ENCODE data around the gene AOC1. TPM values are rescaled to one million over a fixed set of nuclear protein-coding genes. Genes with fewer than 3 reads are reported as not detected.

Gene AOC1
- polyA plus RNA-seq, 4 donors: 32.0 to 108 (median 60.4) TPM

Other genes starting within 250 kb of the AOC1 start
- gene GIMAP6, start 220.1 kb upstream of the AOC1 start, polyA plus RNA-seq (ENCODE audit: insufficient read length in 4 of 4): 10 to 100 TPM; 14.4 to 18.8 (median 17.0) TPM
- 10 to 100 TPM in 1 of 4 donors, 1 to 10 TPM in 3; 7.2 to 10.4 (median 8.2) TPM for gene GIMAP2, start 166.8 kb upstream of the AOC1 start, polyA plus RNA-seq (ENCODE audit: insufficient read length in 4 of 4)
- gene GIMAP1, start 135.9 kb upstream of the AOC1 start, polyA plus RNA-seq (ENCODE audit: insufficient read length in 4 of 4): 1 to 10 TPM; 2.5 to 3.4 (median 3.0) TPM
- gene GIMAP5, start 115.1 kb upstream of the AOC1 start, polyA plus RNA-seq (ENCODE audit: insufficient read length in 4 of 4): 1 to 10 TPM; 4.7 to 5.7 (median 5.3) TPM
- gene TMEM176B, start 52.2 kb upstream of the AOC1 start, polyA plus RNA-seq (ENCODE audit: insufficient read length in 4 of 4): 100 to 1,000 TPM in 1 of 4 donors, 10 to 100 TPM in 3; 74.1 to 105 (median 87.3) TPM
- gene TMEM176A, start 51.7 kb upstream of the AOC1 start, polyA plus RNA-seq (ENCODE audit: insufficient read length in 4 of 4): 100 to 1,000 TPM in 2 of 4 donors, 10 to 100 TPM in 2; 91.0 to 130 (median 96.0) TPM
- 10 to 100 TPM; 14.3 to 26.1 (median 17.7) TPM for gene KCNH2, start 125.8 kb downstream of the AOC1 start, polyA plus RNA-seq (ENCODE audit: insufficient read length in 4 of 4)
- gene NOS3, start 138.5 kb downstream of the AOC1 start, polyA plus RNA-seq (ENCODE audit: insufficient read length in 4 of 4): 10 to 100 TPM in 2 of 4 donors, 1 to 10 TPM in 2; 9.1 to 14.2 (median 10.3) TPM
- gene ATG9B, start 172.0 kb downstream of the AOC1 start, polyA plus RNA-seq (ENCODE audit: insufficient read length in 4 of 4): 1 to 10 TPM in 3 of 4 donors, under 1 TPM in 1; 0.65 to 2.5 (median 2.0) TPM
- gene ABCB8, start 175.9 kb downstream of the AOC1 start, polyA plus RNA-seq (ENCODE audit: insufficient read length in 4 of 4): 10 to 100 TPM; 18.7 to 23.7 (median 21.3) TPM
- gene ASIC3, start 196.0 kb downstream of the AOC1 start, polyA plus RNA-seq (ENCODE audit: insufficient read length in 4 of 4): 1 to 10 TPM; 1.9 to 2.2 (median 2.1) TPM
- 10 to 100 TPM; 15.8 to 19.0 (median 17.6) TPM for gene CDK5, start 205.4 kb downstream of the AOC1 start, polyA plus RNA-seq (ENCODE audit: insufficient read length in 4 of 4)
- 100 to 1,000 TPM in 1 of 4 donors, 10 to 100 TPM in 3; 89.0 to 104 (median 93.9) TPM for gene SLC4A2, start 207.1 kb downstream of the AOC1 start, polyA plus RNA-seq (ENCODE audit: insufficient read length in 4 of 4)
- 10 to 100 TPM; 49.5 to 77.1 (median 50.8) TPM for gene FASTK, start 228.3 kb downstream of the AOC1 start, polyA plus RNA-seq (ENCODE audit: insufficient read length in 4 of 4)
- 10 to 100 TPM; 26.2 to 43.0 (median 27.9) TPM for gene TMUB1, start 231.0 kb downstream of the AOC1 start, polyA plus RNA-seq (ENCODE audit: insufficient read length in 4 of 4)
- 10 to 100 TPM; 56.0 to 71.1 (median 63.4) TPM for gene AGAP3, start 234.0 kb downstream of the AOC1 start, polyA plus RNA-seq (ENCODE audit: insufficient read length in 4 of 4)

All from right renal pelvis (tissue), 4 donors.